Activated CD4-positive, alpha-beta T cell treated with anti-CD3 and anti-CD28 coated beads, Interleukin-2, amount 50 U/mL, for 24 hours (primary cell): ENCODE measurements around the gene NPTN.
"Not testable (repeated sequence)": the region's sequence is repeated elsewhere in the genome, so short reads cannot be mapped to it uniquely, and the experiment has no call there.

ENCODE experiments used
- DNase-seq, 2 donors: peaks; one replicate each; pipeline ENCODE4 v3.0.0-alpha.2; 2020; ENCODE audit warnings: low read depth in 1 of 2, low spot score in 1 of 2

The NPTN gene

GRCh38 chr15:73601451-73602445 lies 31.4 kb downstream of the NPTN start:
- no peak for DNase-seq

- no peak for DNase-seq
Observed at GRCh38 chr15:73600413-73601335, 32.5 kb downstream of the NPTN start.

- DNase-seq = no peak
Observed at GRCh38 chr15:73599934-73600333, 33.3 kb downstream of the NPTN start.

GRCh38 chr15:73598530-73599160 lies 34.5 kb downstream of the NPTN start:
- DNase-seq = no peak

GRCh38 chr15:73597036-73597638 lies 36.1 kb downstream of the NPTN start:
- no peak for DNase-seq

GRCh38 chr15:73596174-73596573 lies 37.0 kb downstream of the NPTN start:
- DNase-seq = no peak

- DNase-seq = no peak
Observed at GRCh38 chr15:73594109-73594508, 39.1 kb downstream of the NPTN start.

- no peak for DNase-seq
Observed at GRCh38 chr15:73593304-73594074, 39.7 kb downstream of the NPTN start.

- no peak for DNase-seq
Observed at GRCh38 chr15:73590263-73590662, 42.9 kb downstream of the NPTN start.

GRCh38 chr15:73589766-73590165 lies 43.4 kb downstream of the NPTN start:
- no peak for DNase-seq

GRCh38 chr15:73585871-73586654 lies 47.1 kb downstream of the NPTN start:
- DNase-seq = no peak

GRCh38 chr15:73584699-73585420 lies 48.3 kb downstream of the NPTN start:
- DNase-seq = no peak

GRCh38 chr15:73583544-73583943 lies 49.6 kb downstream of the NPTN start:
- DNase-seq = no peak

- DNase-seq = no peak
Observed at GRCh38 chr15:73582851-73583379, 50.3 kb downstream of the NPTN start.

- no peak for DNase-seq
Observed at GRCh38 chr15:73578026-73578425, 55.2 kb downstream of the NPTN start.

- not testable (repeated sequence) for DNase-seq
Observed at GRCh38 chr15:73577593-73577992, 55.6 kb downstream of the NPTN start.

GRCh38 chr15:73575636-73576247 lies 57.4 kb downstream of the NPTN start:
- no peak for DNase-seq

GRCh38 chr15:73573572-73573971 lies 59.6 kb downstream of the NPTN start:
- no peak for DNase-seq
